ENCODE measurements around the gene KCNH1. TPM values are rescaled to one million over a fixed set of nuclear protein-coding genes. Genes with fewer than 3 reads are reported as not detected.

The KCNH1 gene
- total RNA-seq, 3 donors from 2014 or later: 0.81 to 1.7 (median 1.2) TPM

- DNase-seq (no peak), ATAC-seq (no peak)
- no peak for TF ChIP-seq CTCF (IDR thresholded peaks at IDR 0.05)
- Histone ChIP-seq H3K36me3 (ENCODE audit: low read depth) (no peaks in the 10 kb centered on the region), H3K9me3 (no peaks in the 10 kb centered on the region), H3K4me3 (no peak overlapping the region), H3K4me1 (ENCODE audit: low read depth) (no peaks in the 10 kb centered on the region)
- intact Hi-C loops (cut with DNase I, micrococcal nuclease): no loop called here
These were observed 438.9 kb downstream of the KCNH1 start for GRCh38 chr1:210695026-210695425.

GRCh38 chr1:210692796-210693195 lies 441.2 kb downstream of the KCNH1 start:
- intact Hi-C loops (cut with DNase I, micrococcal nuclease): no loop called here
- H3K36me3 ChIP-seq (ENCODE audit: low read depth): no peaks in the 10 kb centered on the region
- no peak for DNase-seq
- ATAC-seq: no peak
- H3K4me3 ChIP-seq: no peak overlapping the region
- TF ChIP-seq CTCF (IDR thresholded peaks at IDR 0.05): no peak
- no peaks in the 10 kb centered on the region for H3K4me1 ChIP-seq (ENCODE audit: low read depth)
- no peaks in the 10 kb centered on the region for H3K9me3 ChIP-seq

- no peak for DNase-seq
- no peak for ATAC-seq
- TF ChIP-seq CTCF (IDR thresholded peaks at IDR 0.05): no peak
- Histone ChIP-seq H3K4me3 (no peak overlapping the region), H3K9me3 (no peaks in the 10 kb centered on the region), H3K36me3 (ENCODE audit: low read depth) (no peaks in the 10 kb centered on the region), H3K4me1 (ENCODE audit: low read depth) (no peaks in the 10 kb centered on the region)
- intact Hi-C loops (cut with DNase I, micrococcal nuclease): no loop called here
These were observed 442.8 kb downstream of the KCNH1 start for GRCh38 chr1:210691039-210691610.

- Histone ChIP-seq H3K9me3 (no peaks in the 10 kb centered on the region), H3K36me3 (ENCODE audit: low read depth) (no peaks in the 10 kb centered on the region), H3K4me1 (ENCODE audit: low read depth) (no peaks in the 10 kb centered on the region), H3K4me3 (no peak overlapping the region)
- TF ChIP-seq CTCF (IDR thresholded peaks at IDR 0.05): no peak
- DNase-seq (no peak), ATAC-seq (no peak)
- intact Hi-C loops (cut with DNase I, micrococcal nuclease): no loop called here
These were observed 443.7 kb downstream of the KCNH1 start for GRCh38 chr1:210690236-210690635.

GRCh38 chr1:210689826-210690225 lies 444.1 kb downstream of the KCNH1 start:
- no peaks in the 10 kb centered on the region for H3K9me3 ChIP-seq
- no peaks in the 10 kb centered on the region for H3K36me3 ChIP-seq (ENCODE audit: low read depth)
- ATAC-seq (no peak), DNase-seq (no peak)
- no peak overlapping the region for H3K4me3 ChIP-seq
- H3K4me1 ChIP-seq (ENCODE audit: low read depth): no peaks in the 10 kb centered on the region
- TF ChIP-seq CTCF (IDR thresholded peaks at IDR 0.05): no peak
- intact Hi-C loops (cut with DNase I, micrococcal nuclease): no loop called here

Measured in mucosa of descending colon (tissue), 3 donors.